Trophoblast cell (in vitro differentiated cells and primary cell): ENCODE results near the gene NEGR1.

ENCODE experiments used
- DNase-seq, 2 donors: peaks; one replicate each; pipeline ENCODE4 v3.0.0-alpha.2; 2016
- H2AFZ ChIP-seq: 2 replicates; pipeline ENCODE4 v1.6.1; 2013; ENCODE audit warnings: low read length, moderate library complexity, mild to moderate bottlenecking; ENCODE audit not compliant: insufficient read depth, poor library complexity
- H2AK5ac ChIP-seq: 2 replicates; pipeline ENCODE4 v1.6.1; 2013; ENCODE audit warnings: mild to moderate bottlenecking, low read length
- H2BK120ac ChIP-seq: 2 replicates; pipeline ENCODE4 v1.6.1; 2013; ENCODE audit warnings: low read length, mild to moderate bottlenecking, moderate library complexity; ENCODE audit not compliant: insufficient read depth, poor library complexity
- H2BK12ac ChIP-seq: 2 replicates; pipeline ENCODE4 v1.6.1; 2013; ENCODE audit warnings: mild to moderate bottlenecking, low read length, moderate library complexity
- H2BK5ac ChIP-seq: 2 replicates; pipeline ENCODE4 v1.6.1; 2013; ENCODE audit warnings: low read length, low read depth, moderate library complexity, mild to moderate bottlenecking; ENCODE audit not compliant: poor library complexity
- H3K14ac ChIP-seq: 2 replicates; pipeline ENCODE4 v1.6.1; 2013; ENCODE audit warnings: mild to moderate bottlenecking, low read length
- H3K18ac ChIP-seq: 2 replicates; pipeline ENCODE4 v1.6.1; 2013; ENCODE audit warnings: mild to moderate bottlenecking, low read length
- H3K23ac ChIP-seq: 2 replicates; pipeline ENCODE4 v1.6.1; 2013; ENCODE audit warnings: low read length
- H3K27ac ChIP-seq: 2 replicates; pipeline ENCODE4 v1.5.1; 2013; ENCODE audit warnings: low read depth, mild to moderate bottlenecking, inconsistent platforms, low read length, moderate library complexity
- H3K27me3 ChIP-seq: 2 replicates; pipeline ENCODE4 v1.6.1; 2013; ENCODE audit warnings: inconsistent platforms, mild to moderate bottlenecking, low read length, moderate library complexity; ENCODE audit not compliant: insufficient read depth
- H3K36me3 ChIP-seq, 2 experiments: 1 replicate in 1 of 2; 2 replicates in 1 of 2; pipeline ENCODE4 v1.6.1; 2013; ENCODE audit warnings: low read length in 2 of 2, mild to moderate bottlenecking in 2 of 2, moderate library complexity in 1 of 2; ENCODE audit not compliant: insufficient read depth in 2 of 2, control insufficient read depth in 1 of 2
- H3K4ac ChIP-seq: 2 replicates; pipeline ENCODE4 v1.6.1; 2013; ENCODE audit warnings: low read depth, mild to moderate bottlenecking, low read length, moderate library complexity
- H3K4me1 ChIP-seq, 2 experiments: 1 replicate in 1 of 2; 2 replicates in 1 of 2; pipeline ENCODE4 v1.6.1; 2013; ENCODE audit warnings: low read length in 2 of 2, mild to moderate bottlenecking in 2 of 2, moderate library complexity in 1 of 2; ENCODE audit not compliant: insufficient read depth in 2 of 2, control insufficient read depth in 1 of 2
- H3K4me2 ChIP-seq: 2 replicates; pipeline ENCODE4 v1.6.1; 2013; ENCODE audit warnings: inconsistent platforms, mild to moderate bottlenecking, low read length, moderate library complexity
- H3K4me3 ChIP-seq: 2 replicates; pipeline ENCODE4 v1.5.1; 2013; ENCODE audit warnings: mild to moderate bottlenecking, low read depth, low read length, inconsistent platforms
- H3K79me1 ChIP-seq: one replicate; pipeline ENCODE4 v1.6.1; 2013; ENCODE audit warnings: low read length
- H3K79me2 ChIP-seq: 2 replicates; pipeline ENCODE4 v1.6.1; 2013; ENCODE audit warnings: low read length, mild to moderate bottlenecking; ENCODE audit not compliant: control insufficient read depth, insufficient read depth, poor library complexity
- H3K9ac ChIP-seq: 2 replicates; pipeline ENCODE4 v1.6.1; 2013; ENCODE audit warnings: mild to moderate bottlenecking, low read length
- H3K9me3 ChIP-seq: 2 replicates; pipeline ENCODE4 v1.6.1; 2013; ENCODE audit warnings: low read depth, mild to moderate bottlenecking, control low read depth, inconsistent platforms, low read length; ENCODE audit not compliant: insufficient read depth
- H4K12ac ChIP-seq: 2 replicates; pipeline ENCODE4 v1.6.1; 2013; ENCODE audit warnings: low read depth, mild to moderate bottlenecking, low read length, moderate library complexity
- H4K8ac ChIP-seq: 2 replicates; pipeline ENCODE4 v1.6.1; 2013; ENCODE audit warnings: low read depth, mild to moderate bottlenecking, low read length, moderate library complexity
- H4K91ac ChIP-seq: one replicate; pipeline ENCODE4 v1.6.1; 2013; ENCODE audit warnings: low read depth, mild to moderate bottlenecking, low read length, moderate library complexity
- WGBS: extraction: QIAGEN DNeasy Blood & Tissue Kit; methylation state at CpG from one replicate; pipeline ENCODE4 v1.1.7; 2013; ENCODE audit warnings: missing lambda C conversion rate; ENCODE audit not compliant: insufficient read length, insufficient coverage; ENCODE audit errors: extremely low coverage; 5-methylcytosine and 5-hydroxymethylcytosine counted together

Gene NEGR1

GRCh38 chr1:72284348-72285073 is 2.2 kb upstream of the NEGR1 start:
- no peak overlapping the region for H4K91ac ChIP-seq
- H3K4ac ChIP-seq, result no peak overlapping the region
- peaks cover 11% of the 10 kb centered on the region for H3K27me3 ChIP-seq
- H4K8ac ChIP-seq, result no peak overlapping the region
- no peaks in the 10 kb centered on the region for H3K79me1 ChIP-seq
- no peak overlapping the region for H3K14ac ChIP-seq
- no peaks in the 10 kb centered on the region for H3K36me3 ChIP-seq
- H2AFZ ChIP-seq, result peak overlapping the region; percentile 26
- no peak overlapping the region for H3K23ac ChIP-seq
- H3K9me3 ChIP-seq, result peaks cover 2% of the 10 kb centered on the region
- H3K4me1 ChIP-seq, result peaks cover 0 to 2% of the 10 kb centered on the region in 2 experiments
- H3K4me3 ChIP-seq, result no peak overlapping the region
- H3K18ac ChIP-seq, result no peak overlapping the region
- no CpG with 5 or more reads among the region's 24 CpGs for WGBS
- no peak overlapping the region for H2BK5ac ChIP-seq
- no peak overlapping the region for H2BK120ac ChIP-seq
- H3K9ac ChIP-seq, result no peak overlapping the region
- no peak overlapping the region for H2AK5ac ChIP-seq
- no peaks in the 10 kb centered on the region for H3K79me2 ChIP-seq
- H3K27ac ChIP-seq, result no peak overlapping the region
- H4K12ac ChIP-seq, result no peak overlapping the region
- no peak overlapping the region for H2BK12ac ChIP-seq
- peak in 1 of 2 donors; percentile 95 for DNase-seq
- H3K4me2 ChIP-seq, result peak overlapping the region; percentile 94

GRCh38 chr1:72284084-72284347 is 1.7 kb upstream of the NEGR1 start:
- no CpG with 5 or more reads among the region's 7 CpGs for WGBS

DNA sequence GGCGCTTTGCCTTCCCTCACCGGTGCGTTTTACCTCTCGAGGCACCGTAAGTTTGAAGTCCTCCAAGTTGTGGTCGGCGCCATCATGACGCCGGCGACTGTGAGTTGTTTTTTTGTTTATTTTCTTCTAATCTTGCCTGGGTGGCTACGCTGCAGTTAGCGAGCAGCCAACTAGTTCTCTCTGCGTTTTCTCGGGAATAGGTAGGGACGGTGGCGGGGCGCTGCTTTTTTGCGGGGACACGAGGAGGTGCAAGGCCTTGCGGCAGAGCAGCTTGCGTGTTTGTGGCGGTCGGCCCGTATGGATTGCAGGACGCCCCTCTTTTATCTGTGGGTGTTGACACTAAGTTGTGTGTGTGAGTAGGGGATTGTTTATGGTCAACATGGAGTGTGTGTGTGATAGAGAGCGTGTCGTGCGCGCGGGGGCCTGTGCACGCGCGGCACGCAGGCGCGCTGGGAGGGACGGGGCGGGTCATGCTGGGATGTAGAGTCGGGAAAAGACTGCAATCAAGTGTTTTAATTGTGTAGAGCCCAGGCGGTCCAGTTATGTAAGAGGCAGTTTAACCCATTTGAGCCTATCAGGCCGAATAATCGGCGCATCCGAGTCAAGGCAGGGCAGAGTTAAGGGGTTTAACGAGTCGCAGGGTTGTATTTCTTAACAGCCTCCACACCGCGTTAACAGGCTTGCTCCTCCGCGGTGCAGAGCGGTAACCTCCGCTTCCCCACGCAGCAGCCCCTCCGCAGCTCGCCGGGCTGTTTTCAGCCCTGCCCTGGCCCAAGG is 1.2 kb upstream of the NEGR1 start:
- Histone ChIP-seq H4K12ac (peak overlapping the region; percentile 1), H3K79me1 (no peaks in the 10 kb centered on the region), H3K27ac (no peak overlapping the region), H3K18ac (no peak overlapping the region), H2AFZ (peak overlapping the region; percentile 58), H3K9me3 (peaks cover 2% of the 10 kb centered on the region), H2BK5ac (no peak overlapping the region), H3K4me3 (peak overlapping the region; percentile 73), H2BK12ac (no peak overlapping the region), H3K23ac (no peak overlapping the region), H3K79me2 (no peaks in the 10 kb centered on the region), H3K27me3 (peaks cover 11% of the 10 kb centered on the region), H3K4me2 (peak overlapping the region; percentile 94), H4K8ac (peak overlapping the region; percentile 84), H4K91ac (peak overlapping the region; percentile 8), H3K4me1 (peaks cover 0 to 2% of the 10 kb centered on the region in 2 experiments), H2BK120ac (no peak overlapping the region), H3K14ac (peak overlapping the region; percentile 4), H3K36me3 (no peaks in the 10 kb centered on the region), H3K9ac (no peak overlapping the region), H3K4ac (no peak overlapping the region), H2AK5ac (no peak overlapping the region)
- peak; percentile 11 to 49 for DNase-seq
- WGBS, result no CpG with 5 or more reads among the region's 56 CpGs

More at GRCh38 chr1:72284084-72284347, 1.7 kb upstream of the NEGR1 start:
- DNase-seq, result peak; percentile 1 to 31
- H3K9ac ChIP-seq, result no peak overlapping the region
- H3K4ac ChIP-seq, result no peak overlapping the region
- H3K23ac ChIP-seq, result no peak overlapping the region
- no peaks in the 10 kb centered on the region for H3K79me1 ChIP-seq
- peak overlapping the region; percentile 26 for H2AFZ ChIP-seq
- no peak overlapping the region for H4K12ac ChIP-seq
- H3K9me3 ChIP-seq, result peaks cover 2% of the 10 kb centered on the region
- no peak overlapping the region for H3K27ac ChIP-seq
- no peaks in the 10 kb centered on the region for H3K79me2 ChIP-seq
- no peak overlapping the region for H3K14ac ChIP-seq
- H3K4me3 ChIP-seq, result peak overlapping the region; percentile 73
- peaks cover 0 to 2% of the 10 kb centered on the region in 2 experiments for H3K4me1 ChIP-seq
- H2BK12ac ChIP-seq, result no peak overlapping the region
- peak overlapping the region; percentile 40 for H4K8ac ChIP-seq
- no peak overlapping the region for H2BK120ac ChIP-seq
- H3K18ac ChIP-seq, result no peak overlapping the region
- no peak overlapping the region for H2BK5ac ChIP-seq
- no peak overlapping the region for H4K91ac ChIP-seq
- H3K36me3 ChIP-seq, result no peaks in the 10 kb centered on the region
- H3K27me3 ChIP-seq, result peaks cover 11% of the 10 kb centered on the region
- no peak overlapping the region for H2AK5ac ChIP-seq
- peak overlapping the region; percentile 94 for H3K4me2 ChIP-seq

DNA sequence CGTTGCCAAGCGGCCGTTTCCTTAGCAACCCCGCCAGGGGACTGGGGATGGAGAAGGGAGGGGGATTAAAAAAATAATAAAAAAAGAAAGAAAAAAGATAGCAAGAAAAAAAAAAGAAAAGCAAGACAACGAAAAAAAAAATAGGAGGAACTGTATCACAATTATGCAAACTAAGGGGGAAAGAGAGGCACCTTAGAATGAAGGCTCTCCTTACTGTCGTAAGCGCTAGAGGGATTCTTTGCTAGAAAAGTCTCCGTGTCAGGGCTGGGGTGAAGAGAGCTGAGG is 625 bp upstream of the NEGR1 start:
- H2BK5ac ChIP-seq, result no peak overlapping the region
- no CpG with 5 or more reads among the region's 8 CpGs for WGBS

More for the DNA sequence above, 625 bp upstream of the NEGR1 start:
- Histone ChIP-seq H3K4me3 (peak overlapping the region; percentile 73), H3K4ac (no peak overlapping the region), H3K27me3 (peaks cover 11% of the 10 kb centered on the region), H3K14ac (no peak overlapping the region), H3K4me2 (peak overlapping the region; percentile 94), H3K4me1 (peaks cover 0 to 2% of the 10 kb centered on the region in 2 experiments), H4K12ac (no peak overlapping the region), H3K36me3 (no peaks in the 10 kb centered on the region), H2AFZ (peak overlapping the region; percentile 58), H3K18ac (no peak overlapping the region), H3K79me1 (no peaks in the 10 kb centered on the region), H3K27ac (no peak overlapping the region), H2AK5ac (no peak overlapping the region), H2BK120ac (no peak overlapping the region), H2BK12ac (no peak overlapping the region), H3K9me3 (peaks cover 2% of the 10 kb centered on the region), H3K79me2 (no peaks in the 10 kb centered on the region), H3K9ac (no peak overlapping the region), H4K8ac (peak overlapping the region; percentile 84), H3K23ac (no peak overlapping the region), H4K91ac (peak overlapping the region; percentile 8)
- peak in 1 of 2 donors; percentile 27 for DNase-seq
